Neural progenitor cell (in vitro differentiated cells): Measurements from ENCODE around the gene NAIP. TPM values are rescaled to one million over a fixed set of nuclear protein-coding genes. Genes with fewer than 3 reads are reported as not detected.
A peak's percentile ranks its signal among the peaks of the same experiment; 100 is the strongest.
"Not testable (repeated sequence)": the region's sequence is repeated elsewhere in the genome, so short reads cannot be mapped to it uniquely, and the experiment has no call there.

Source experiments
- DNase-seq: peaks from one replicate; pipeline ENCODE4 v3.0.0-alpha.2; 2016; ENCODE audit warnings: low spot score
- H2AFZ ChIP-seq: fragments of 200-600 bp; sonication (generic); replicated peaks from 2 replicates; pipeline ENCODE4 v1.6.1; 2016; ENCODE audit warnings: antibody characterized with exemption
- H3F3A ChIP-seq: fragments of 200-600 bp; sonication (generic); 2 replicates; pipeline ENCODE4 v1.6.1; 2016; ENCODE audit warnings: antibody characterized with exemption, low read depth
- H3K27ac ChIP-seq: fragments of 200-600 bp; sonication (generic); 2 replicates; pipeline ENCODE4 v1.5.1; 2016; ENCODE audit warnings: mild to moderate bottlenecking
- H3K27me3 ChIP-seq: fragments of 200-600 bp; sonication (generic); 2 replicates; pipeline ENCODE4 v1.6.1; 2016; ENCODE audit warnings: mild to moderate bottlenecking, moderate library complexity
- H3K36me3 ChIP-seq: fragments of 200-600 bp; sonication (generic); 2 replicates; pipeline ENCODE4 v1.5.1; 2016
- H3K4me1 ChIP-seq: fragments of 200-600 bp; sonication (generic); 2 replicates; pipeline ENCODE4 v1.6.1; 2016; ENCODE audit warnings: mixed run types
- H3K4me2 ChIP-seq: fragments of 200-600 bp; sonication (generic); 2 replicates; pipeline ENCODE4 v1.6.1; 2016
- H3K4me3 ChIP-seq: fragments of 200-600 bp; sonication (generic); 2 replicates; pipeline ENCODE4 v1.5.1; 2016
- H3K79me2 ChIP-seq: fragments of 200-600 bp; sonication (generic); 2 replicates; pipeline ENCODE4 v1.6.1; 2016; ENCODE audit warnings: low read depth
- H3K9ac ChIP-seq: fragments of 200-600 bp; sonication (generic); 2 replicates; pipeline ENCODE4 v1.6.1; 2016
- H3K9me3 ChIP-seq: fragments of 200-600 bp; sonication (generic); 2 replicates; pipeline ENCODE4 v1.5.1; 2016; ENCODE audit warnings: low read depth
- H4K20me1 ChIP-seq: fragments of 200-600 bp; sonication (generic); 2 replicates; pipeline ENCODE4 v1.6.1; 2016; ENCODE audit warnings: low read depth
- H3K27ac Mint-ChIP-seq: 3 replicates; pipeline ENCODE4 v1.8.0; 2021; ENCODE audit warnings: mixed read lengths
- H3K27me3 Mint-ChIP-seq: 2 replicates; pipeline ENCODE4 v1.8.0; 2022; ENCODE audit warnings: low read depth, mild to moderate bottlenecking, inconsistent platforms, moderate library complexity, mixed read lengths; ENCODE audit not compliant: insufficient read depth
- H3K36me3 Mint-ChIP-seq: 3 replicates; pipeline ENCODE4 v1.8.0; 2021; ENCODE audit warnings: mixed read lengths
- H3K4me1 Mint-ChIP-seq: 3 replicates; pipeline ENCODE4 v1.8.0; 2021; ENCODE audit warnings: mixed read lengths
- H3K4me3 Mint-ChIP-seq: 3 replicates; pipeline ENCODE4 v1.8.0; 2021; ENCODE audit warnings: mild to moderate bottlenecking, moderate library complexity, mixed read lengths
- H3K9me3 Mint-ChIP-seq: 3 replicates; pipeline ENCODE4 v1.8.0; 2020; ENCODE audit warnings: mixed read lengths
- EZH2 ChIP-seq: fragments of 200-600 bp; sonication (generic); IDR thresholded peaks from 2 replicates; pipeline ENCODE4 v1.6.1; 2017; ENCODE audit warnings: antibody characterized with exemption, mild to moderate bottlenecking, moderate library complexity
- EZH2phosphoT487 ChIP-seq: fragments of 200-600 bp; sonication (generic); IDR thresholded peaks from 2 replicates; pipeline ENCODE4 v1.6.1; 2017; ENCODE audit warnings: antibody characterized with exemption
- total RNA-seq: library from RNA; depleted of rRNA; stranded (reverse); fragments of >200 nt; gene quantifications from 2 replicates; pipeline ENCODE4 v1.2.3, GENCODE V29; 2015; ENCODE audit warnings: low replicate concordance
- TF ChIP-seq, protein P1 (sequence below): fragments of 200-600 bp; sonication (generic); IDR thresholded peaks from 2 replicates; pipeline ENCODE4 v1.5.1; 2017; ENCODE audit warnings: antibody characterized with exemption, mild to moderate bottlenecking

Gene NAIP
- total RNA-seq, 1 donor from 2014 or later, result 8.8 TPM

GRCh38 chr5:71018376-71019005 is 6.6 kb downstream of the NAIP start:
- H3K36me3 Mint-ChIP-seq, H3K9ac ChIP-seq, H2AFZ ChIP-seq, DNase-seq, H3K27me3 ChIP-seq, H3K27ac ChIP-seq, H3K9me3 ChIP-seq, H3K4me3 ChIP-seq, H3F3A ChIP-seq, H3K4me3 Mint-ChIP-seq, H3K27me3 Mint-ChIP-seq, H3K4me1 ChIP-seq, H4K20me1 ChIP-seq, H3K4me2 ChIP-seq, H3K9me3 Mint-ChIP-seq, H3K27ac Mint-ChIP-seq, H3K36me3 ChIP-seq, H3K4me1 Mint-ChIP-seq, H3K79me2 ChIP-seq: not testable (repeated sequence)

- DNase-seq, result no peak
- Histone ChIP-seq H3K4me2 (no peak overlapping the region), H3K4me1 (no peaks in the 10 kb centered on the region), H3K27me3 (no peaks in the 10 kb centered on the region), H3K9ac (no peak overlapping the region), H4K20me1 (no peaks in the 10 kb centered on the region), H2AFZ (no peak overlapping the region), H3K36me3 (no peaks in the 10 kb centered on the region), H3K9me3 (no peaks in the 10 kb centered on the region), H3K4me3 (no peak overlapping the region), H3K27ac (no peak overlapping the region), H3F3A (no peaks in the 10 kb centered on the region), H3K79me2 (no peaks in the 10 kb centered on the region)
- Mint-ChIP-seq H3K27me3 (peaks cover 3% of the 10 kb centered on the region), H3K27ac (no peak overlapping the region), H3K4me3 (no peak overlapping the region), H3K9me3 (no peaks in the 10 kb centered on the region), H3K36me3 (no peaks in the 10 kb centered on the region), H3K4me1 (no peaks in the 10 kb centered on the region)
- TF ChIP-seq, protein P1, sequence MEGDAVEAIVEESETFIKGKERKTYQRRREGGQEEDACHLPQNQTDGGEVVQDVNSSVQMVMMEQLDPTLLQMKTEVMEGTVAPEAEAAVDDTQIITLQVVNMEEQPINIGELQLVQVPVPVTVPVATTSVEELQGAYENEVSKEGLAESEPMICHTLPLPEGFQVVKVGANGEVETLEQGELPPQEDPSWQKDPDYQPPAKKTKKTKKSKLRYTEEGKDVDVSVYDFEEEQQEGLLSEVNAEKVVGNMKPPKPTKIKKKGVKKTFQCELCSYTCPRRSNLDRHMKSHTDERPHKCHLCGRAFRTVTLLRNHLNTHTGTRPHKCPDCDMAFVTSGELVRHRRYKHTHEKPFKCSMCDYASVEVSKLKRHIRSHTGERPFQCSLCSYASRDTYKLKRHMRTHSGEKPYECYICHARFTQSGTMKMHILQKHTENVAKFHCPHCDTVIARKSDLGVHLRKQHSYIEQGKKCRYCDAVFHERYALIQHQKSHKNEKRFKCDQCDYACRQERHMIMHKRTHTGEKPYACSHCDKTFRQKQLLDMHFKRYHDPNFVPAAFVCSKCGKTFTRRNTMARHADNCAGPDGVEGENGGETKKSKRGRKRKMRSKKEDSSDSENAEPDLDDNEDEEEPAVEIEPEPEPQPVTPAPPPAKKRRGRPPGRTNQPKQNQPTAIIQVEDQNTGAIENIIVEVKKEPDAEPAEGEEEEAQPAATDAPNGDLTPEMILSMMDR, result no peak
- TF ChIP-seq EZH2phosphoT487, result no peak
- no peak for TF ChIP-seq EZH2
These were observed 11.0 kb downstream of the NAIP start for GRCh38 chr5:71014176-71014575.

DNA sequence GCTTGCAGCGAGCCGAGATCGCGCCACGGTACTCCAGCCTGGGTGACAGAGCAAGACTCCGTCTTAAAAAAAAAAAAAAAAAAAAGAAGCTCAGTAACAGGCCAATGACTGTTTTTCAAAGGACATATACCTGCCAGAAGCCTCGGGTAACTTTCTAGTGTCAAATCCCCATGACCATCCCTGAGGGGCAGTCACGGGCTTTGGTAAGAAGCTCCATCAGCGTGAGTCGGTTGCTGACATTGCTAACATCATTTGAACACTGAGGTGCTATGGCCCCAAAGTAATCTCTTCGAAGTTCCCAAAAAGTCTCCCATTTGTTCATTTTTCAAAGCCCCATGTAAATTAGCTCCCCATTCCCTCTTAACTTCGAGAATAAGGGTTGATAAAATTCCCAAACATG is 11.6 kb downstream of the NAIP start:
- Mint-ChIP-seq H3K9me3 (no peaks in the 10 kb centered on the region), H3K4me1 (no peaks in the 10 kb centered on the region), H3K27me3 (peaks cover 3% of the 10 kb centered on the region), H3K4me3 (no peak overlapping the region), H3K27ac (no peak overlapping the region), H3K36me3 (no peaks in the 10 kb centered on the region)
- no peaks in the 10 kb centered on the region for H3K4me1 ChIP-seq
- H3K4me2 ChIP-seq, result no peak overlapping the region
- H3K79me2 ChIP-seq, result no peaks in the 10 kb centered on the region
- H2AFZ ChIP-seq, result no peak overlapping the region
- no peaks in the 10 kb centered on the region for H3K36me3 ChIP-seq
- H3K4me3 ChIP-seq, result no peak overlapping the region
- no peaks in the 10 kb centered on the region for H3F3A ChIP-seq
- H3K27me3 ChIP-seq, result no peaks in the 10 kb centered on the region
- DNase-seq, result peak; percentile 21
- H3K9ac ChIP-seq, result no peak overlapping the region
- H3K27ac ChIP-seq, result no peak overlapping the region
- TF ChIP-seq, protein P1, result no peak
- TF ChIP-seq EZH2phosphoT487, result no peak
- TF ChIP-seq EZH2, result no peak
- H4K20me1 ChIP-seq, result no peaks in the 10 kb centered on the region
- H3K9me3 ChIP-seq, result no peaks in the 10 kb centered on the region

- no peaks in the 10 kb centered on the region for H3K9me3 Mint-ChIP-seq
- no peak overlapping the region for H3K27ac Mint-ChIP-seq
These were observed 13.8 kb downstream of the NAIP start for GRCh38 chr5:71011194-71011792.

DNA sequence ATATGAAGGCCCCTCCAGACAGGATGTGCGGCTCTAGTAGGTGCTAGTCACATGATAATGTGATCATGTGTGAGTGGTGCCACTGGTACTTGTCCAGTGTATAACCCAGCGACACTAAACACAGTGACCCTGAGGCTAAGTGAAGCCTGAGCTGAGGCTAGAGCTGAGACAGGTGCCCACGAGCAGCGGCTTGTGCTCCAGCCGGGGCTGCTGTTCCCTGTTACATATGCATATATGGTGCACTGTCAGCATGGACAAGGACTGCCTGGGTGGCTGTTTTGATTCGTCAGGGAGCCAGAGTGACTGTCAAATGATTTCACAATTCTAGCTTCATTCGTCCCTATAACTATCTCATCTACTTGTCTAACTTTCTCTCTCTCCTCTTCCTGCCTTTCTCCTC is 18.2 kb downstream of the NAIP start:
- H3K27ac ChIP-seq, H4K20me1 ChIP-seq, H3K27ac Mint-ChIP-seq, DNase-seq, H3K4me3 ChIP-seq, H3K9me3 Mint-ChIP-seq, H3K4me3 Mint-ChIP-seq, H3K36me3 Mint-ChIP-seq, H3K4me2 ChIP-seq, H3K79me2 ChIP-seq, H3K9ac ChIP-seq, H3F3A ChIP-seq, H3K9me3 ChIP-seq, H3K36me3 ChIP-seq, H2AFZ ChIP-seq, H3K27me3 ChIP-seq, H3K27me3 Mint-ChIP-seq, H3K4me1 Mint-ChIP-seq, H3K4me1 ChIP-seq: not testable (repeated sequence)

More at GRCh38 chr5:71011194-71011792, 13.8 kb downstream of the NAIP start:
- Mint-ChIP-seq H3K27me3 (peaks cover 3% of the 10 kb centered on the region), H3K4me1 (no peaks in the 10 kb centered on the region), H3K4me3 (no peak overlapping the region), H3K36me3 (no peaks in the 10 kb centered on the region)
- no peak overlapping the region for H3K9ac ChIP-seq
- H3K9me3 ChIP-seq, result no peaks in the 10 kb centered on the region
- H3K27me3 ChIP-seq, result no peaks in the 10 kb centered on the region
- no peak overlapping the region for H3K4me2 ChIP-seq
- no peaks in the 10 kb centered on the region for H3K36me3 ChIP-seq
- no peak overlapping the region for H2AFZ ChIP-seq
- no peak for TF ChIP-seq EZH2
- TF ChIP-seq, protein P1, result no peak
- no peak for TF ChIP-seq EZH2phosphoT487
- no peak for DNase-seq
- no peak overlapping the region for H3K4me3 ChIP-seq
- H3K4me1 ChIP-seq, result no peaks in the 10 kb centered on the region
- no peaks in the 10 kb centered on the region for H3F3A ChIP-seq
- no peaks in the 10 kb centered on the region for H3K79me2 ChIP-seq
- H4K20me1 ChIP-seq, result no peaks in the 10 kb centered on the region
- no peak overlapping the region for H3K27ac ChIP-seq

- not testable (repeated sequence) for H3K27ac ChIP-seq, H3K4me1 Mint-ChIP-seq, H3K4me3 ChIP-seq, H3K79me2 ChIP-seq, H3K4me1 ChIP-seq, H3K9me3 ChIP-seq, DNase-seq, H3K27me3 Mint-ChIP-seq, H3K4me3 Mint-ChIP-seq, H3F3A ChIP-seq, H2AFZ ChIP-seq, H3K4me2 ChIP-seq, H3K9ac ChIP-seq, H3K27me3 ChIP-seq, H4K20me1 ChIP-seq, H3K36me3 Mint-ChIP-seq, H3K27ac Mint-ChIP-seq, H3K9me3 Mint-ChIP-seq, H3K36me3 ChIP-seq
These were observed 40.3 kb downstream of the NAIP start for GRCh38 chr5:70984882-70985281.
